ENCODE measurements around the gene NRG3. TPM values are rescaled to one million over a fixed set of nuclear protein-coding genes. Genes with fewer than 3 reads are reported as not detected.

NRG3 gene
- total and polyA plus RNA-seq, 2 of the 8 experiments (the other 6 are each of a cell fraction or from before 2014, with no cell fraction given) = 4.2 to 5.0 TPM

DNA sequence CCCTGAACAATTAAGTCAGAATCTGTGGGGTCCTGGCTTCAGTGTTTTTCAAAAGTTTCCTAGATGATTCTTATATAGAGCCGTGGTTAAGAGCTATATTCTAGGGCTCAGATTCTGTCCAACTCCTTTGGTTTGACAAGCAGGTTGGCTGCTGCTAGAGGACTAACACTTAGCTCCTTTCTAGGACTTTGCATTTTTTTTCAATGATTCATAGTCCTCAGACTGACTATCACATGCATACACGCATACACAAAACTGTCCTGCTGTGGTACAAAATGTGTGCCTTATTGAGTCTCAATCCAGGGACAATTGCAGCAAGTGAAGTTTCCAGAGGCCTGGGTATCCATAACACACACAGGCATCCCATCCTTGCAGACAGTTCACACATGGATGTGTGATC is 392.0 kb downstream of the NRG3 start:
- H3K79me2 ChIP-seq (ENCODE audit: control insufficient read depth in 1 of 2, insufficient read depth in 2 of 2, low read length in 2 of 2) = no peaks in the 10 kb centered on the region
- peaks cover 0 to 6% (median 3%) of the 10 kb centered on the region in 4 experiments; a peak in 3 of 7 replicates for H3K4me1 ChIP-seq (replicated peaks in 1 of 4; ENCODE audit: control insufficient read depth in 3 of 4, insufficient read depth in 4 of 4, low read length in 3 of 4)
- no peak overlapping the region for H2BK120ac ChIP-seq (replicated peaks; ENCODE audit: low read depth, low read length)
- no peak overlapping the region for H3K4me3 ChIP-seq (ENCODE audit: extremely low read depth in 1 of 4, insufficient read depth in 2 of 4, low read depth in 3 of 4, low read length in 4 of 4)
- ChIA-PET POLR2A (ENCODE audit: partially characterized antibody) (no interaction called here), CTCF (ENCODE audit: partially characterized antibody) (interaction anchor here (0.7 to 0.9 kb wide), 2 partner anchors 25 to 226 kb away, joined by 3 to 4 read pairs; no protein-coding TSS in a partner anchor)
- H2BK20ac ChIP-seq (ENCODE audit: low read length) = no peak overlapping the region
- WGBS, 2 experiments (ENCODE audit: extremely low coverage in 1 of 2, insufficient coverage in 1 of 2, insufficient read length in 1 of 2, insufficient replicate concordance in 2 of 2, low coverage in 1 of 2, low lambda C conversion rate in 2 of 2, missing lambda C conversion rate in 1 of 2) = 92% methylated on average over 2 of the region's 2 CpGs; no CpG with 5 or more reads in 1 of the 2 experiments
- DNase-seq (ENCODE audit: low read depth in 1 of 2, low spot score in 2 of 2) = no peak
- no peak overlapping the region for H4K91ac ChIP-seq (replicated peaks; ENCODE audit: insufficient read length, low read length)
- no peak overlapping the region for H2BK5ac ChIP-seq (ENCODE audit: low read depth, low read length)
- H3K9me3 ChIP-seq (ENCODE audit: insufficient read depth in 2 of 2, low read depth in 1 of 2, low read length in 1 of 2) = no peaks in the 10 kb centered on the region
- H3K36me3 ChIP-seq (ENCODE audit: control insufficient read depth in 2 of 4, insufficient read depth in 4 of 4, low read length in 3 of 4) = no peaks in the 10 kb centered on the region
- no peak overlapping the region for H2AFZ ChIP-seq (ENCODE audit: low read length)
- no peak overlapping the region for H3K4me2 ChIP-seq (ENCODE audit: insufficient read depth in 1 of 2, low read depth in 2 of 2, low read length in 2 of 2)
- no peaks in the 10 kb centered on the region for H3K23me2 ChIP-seq (ENCODE audit: low read depth, low read length)
- no peak overlapping the region for H4K8ac ChIP-seq (ENCODE audit: extremely low read depth, insufficient read depth, low read length)
- H4K5ac ChIP-seq (ENCODE audit: insufficient read length, low read depth, low read length) = no peak overlapping the region
- H3K4ac ChIP-seq (replicated peaks; ENCODE audit: insufficient read length, low read depth, low read length) = no peak overlapping the region
- H2BK12ac ChIP-seq (ENCODE audit: low read depth, low read length) = no peak overlapping the region
- H3K9ac ChIP-seq (replicated peaks in 1 of 4; ENCODE audit: extremely low read depth in 1 of 4, low read depth in 3 of 4, low read length in 3 of 4) = no peak overlapping the region
- H3K79me1 ChIP-seq (ENCODE audit: low read depth, low read length) = no peaks in the 10 kb centered on the region
- no peak overlapping the region for H3K27ac ChIP-seq (ENCODE audit: low read depth, low read length)
- H3K14ac ChIP-seq (ENCODE audit: insufficient read length) = no peak overlapping the region
- TF ChIP-seq POLR2AphosphoS5 (IDR thresholded peaks at IDR 0.05; ENCODE audit: low read depth, low read length) (no peak), EZH2 (IDR thresholded peaks at IDR 0.05; ENCODE audit: low read depth, low read length, severe bottlenecking) (no peak), SAP30 (IDR thresholded peaks at IDR 0.05; ENCODE audit: insufficient read depth, insufficient replicate concordance, low read length) (no peak), CBX8 (IDR thresholded peaks at IDR 0.05; ENCODE audit: borderline replicate concordance, low read depth, low read length) (no peak), RNF2 (IDR thresholded peaks at IDR 0.05; ENCODE audit: borderline replicate concordance, low read depth, low read length, missing control alignments, poor library complexity, severe bottlenecking) (no peak), SIX5 (IDR thresholded peaks at IDR 0.05; ENCODE audit: low read depth, low read length) (no peak), SUZ12 (IDR thresholded peaks at IDR 0.05; ENCODE audit: low read length) (no peak), KDM1A (IDR thresholded peaks at IDR 0.05; ENCODE audit: borderline replicate concordance, low read length) (no peak), RXRA (IDR thresholded peaks at IDR 0.05; ENCODE audit: insufficient read depth, low read depth, low read length) (no peak), BACH1 (IDR thresholded peaks at IDR 0.05; ENCODE audit: low read length) (no peak)
- TF ChIP-seq, protein P1, sequence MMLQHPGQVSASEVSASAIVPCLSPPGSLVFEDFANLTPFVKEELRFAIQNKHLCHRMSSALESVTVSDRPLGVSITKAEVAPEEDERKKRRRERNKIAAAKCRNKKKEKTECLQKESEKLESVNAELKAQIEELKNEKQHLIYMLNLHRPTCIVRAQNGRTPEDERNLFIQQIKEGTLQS (IDR thresholded peaks at IDR 0.05; ENCODE audit: insufficient read depth, low read depth, low read length) = no peak
- no peaks in the 10 kb centered on the region for H3K27me3 ChIP-seq (replicated peaks in 1 of 4; ENCODE audit: control insufficient read depth in 3 of 4, extremely low read depth in 1 of 4, insufficient read depth in 3 of 4, low read length in 3 of 4)
- no peaks in the 10 kb centered on the region for H4K20me1 ChIP-seq (replicated peaks in 1 of 2; ENCODE audit: control insufficient read depth in 1 of 2, insufficient read depth in 2 of 2, low read length in 2 of 2)
- H3K18ac ChIP-seq (ENCODE audit: extremely low read depth, low read length) = no peak overlapping the region
- H3K23ac ChIP-seq (ENCODE audit: insufficient read length) = no peak overlapping the region
- no peak overlapping the region for H3K56ac ChIP-seq (replicated peaks; ENCODE audit: insufficient read length, low read depth, low read length)
- FAIRE-seq = no peak
- H2AK5ac ChIP-seq (ENCODE audit: low read depth, low read length) = no peak overlapping the region
- H2BK15ac ChIP-seq (ENCODE audit: low read length) = no peak overlapping the region
